ENCODE results near the gene MYO5A.
A peak's percentile ranks its signal among the peaks of the same experiment; 100 is the strongest.
"Not testable (repeated sequence)": the region's sequence is repeated elsewhere in the genome, so short reads cannot be mapped to it uniquely, and the experiment has no call there.

The MYO5A gene

DNA sequence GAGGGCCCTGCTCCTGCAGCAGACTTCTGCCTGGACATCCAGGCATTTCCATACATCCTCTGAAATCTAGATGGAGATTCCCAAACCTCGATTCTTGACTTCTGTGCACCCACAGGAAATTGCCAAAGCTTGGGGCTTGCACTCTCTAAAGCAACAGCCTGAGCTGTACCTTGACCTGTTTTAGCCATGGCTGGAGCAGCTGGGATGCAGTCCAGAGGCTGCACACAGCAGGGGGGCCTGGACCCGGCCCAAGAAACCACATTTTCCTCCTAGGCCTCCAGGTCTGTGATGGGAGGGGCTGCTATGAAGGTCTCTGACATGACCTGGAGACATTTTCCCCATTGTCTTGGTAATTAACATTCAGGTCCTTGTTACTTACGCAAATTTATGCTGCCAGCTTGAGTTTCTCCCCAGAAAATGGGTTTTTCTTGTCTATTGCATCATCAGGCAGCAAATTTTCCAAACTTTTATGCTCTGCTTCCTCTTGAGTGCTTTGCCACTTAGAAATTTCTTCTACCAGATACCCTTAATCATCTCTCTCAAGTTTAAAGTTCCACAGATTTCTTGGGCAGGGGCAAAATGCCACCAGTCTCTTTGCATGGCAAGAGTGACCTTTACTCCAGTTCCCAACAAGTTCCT lies 11.8 kb upstream of the MYO5A start:
- DNase-seq = no peak

DNA sequence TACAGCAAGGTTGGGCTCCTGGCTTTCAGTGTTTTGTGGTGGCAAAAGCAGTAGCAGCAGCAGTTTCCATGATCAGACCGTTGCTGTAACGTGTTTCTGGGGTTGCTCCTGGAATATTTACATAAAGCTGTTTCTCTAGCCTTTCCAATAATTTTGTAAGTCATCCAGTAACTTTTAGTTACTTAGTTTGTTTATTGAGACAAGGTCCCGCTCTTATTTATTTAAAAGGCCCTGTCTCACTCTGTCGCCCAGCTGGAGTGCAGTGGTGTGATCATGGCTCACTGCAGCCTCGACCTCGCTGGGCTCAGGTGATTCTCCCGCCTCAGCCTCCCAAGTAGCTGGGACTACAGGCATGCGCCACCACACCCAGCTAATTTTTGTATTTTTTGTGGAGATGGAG lies 8.8 kb upstream of the MYO5A start:
- no peak for DNase-seq

DNA sequence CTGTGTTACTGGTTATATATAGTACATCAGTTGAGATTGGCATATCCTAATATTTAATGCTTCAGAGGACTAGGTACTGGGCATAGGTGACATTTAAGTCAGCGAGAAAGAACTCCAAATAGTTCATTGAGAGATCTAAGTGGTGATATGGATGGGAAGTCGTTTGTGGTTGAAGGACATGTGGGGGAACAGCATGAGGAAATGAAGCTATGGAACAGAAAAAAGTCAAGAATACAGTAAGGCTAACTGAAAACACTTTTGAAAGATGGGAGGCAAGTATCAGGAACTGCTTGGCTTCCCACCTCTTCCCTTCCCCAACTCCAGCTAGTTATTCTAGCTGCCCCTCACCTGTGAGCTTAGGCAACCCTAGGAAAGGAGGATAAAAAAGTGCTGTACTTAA lies 3.7 kb upstream of the MYO5A start:
- no peak for DNase-seq

DNA sequence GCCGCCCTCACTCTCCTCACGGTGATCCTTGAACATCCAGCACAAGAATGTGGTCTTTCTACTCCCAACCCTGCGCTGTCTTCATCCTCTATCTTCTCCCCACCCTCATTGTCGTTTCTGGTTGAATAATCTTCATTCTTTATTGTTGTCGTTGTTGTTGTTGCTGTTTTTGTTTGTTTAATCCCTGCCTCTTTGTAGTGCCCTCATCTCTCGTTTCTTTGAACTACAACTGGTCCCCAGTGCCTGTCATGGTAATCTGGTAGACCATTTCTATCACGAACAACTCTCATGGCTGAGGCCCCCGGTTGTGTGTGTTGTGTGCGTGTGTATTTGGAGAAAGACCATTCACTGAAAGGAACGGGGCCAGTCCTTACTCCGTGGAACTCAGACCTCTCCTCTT lies 1.3 kb upstream of the MYO5A start:
- no peak for DNase-seq

DNA sequence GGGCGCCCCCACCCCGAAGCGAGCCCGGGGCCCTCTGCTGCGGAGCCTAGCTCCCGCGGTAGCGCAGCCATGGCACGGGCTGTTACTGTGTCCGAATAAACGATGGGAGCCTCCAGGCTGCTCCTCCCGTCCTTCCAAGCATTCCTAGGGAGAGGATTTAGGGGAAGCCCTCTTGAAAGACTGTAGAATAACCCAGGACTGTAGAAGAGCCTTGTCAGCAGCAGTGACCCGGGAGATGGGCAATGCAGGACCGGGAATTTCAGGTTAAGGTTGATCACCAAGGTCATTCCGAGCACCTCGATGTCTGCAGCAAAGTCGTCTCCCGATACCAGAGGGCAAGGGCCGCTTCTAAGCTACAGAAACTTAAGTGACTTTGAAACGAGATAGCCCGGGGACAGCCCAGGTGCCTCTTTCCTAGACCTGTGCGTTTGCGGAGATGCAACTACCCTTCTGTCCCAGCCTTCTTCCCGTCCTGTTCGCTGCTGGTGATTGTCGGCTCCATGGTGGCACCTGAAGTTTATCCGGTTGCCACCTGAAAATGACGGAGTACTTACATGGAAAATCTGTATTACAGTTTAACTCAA lies 753 bp upstream of the MYO5A start:
- DNase-seq = peak; percentile 13

DNA sequence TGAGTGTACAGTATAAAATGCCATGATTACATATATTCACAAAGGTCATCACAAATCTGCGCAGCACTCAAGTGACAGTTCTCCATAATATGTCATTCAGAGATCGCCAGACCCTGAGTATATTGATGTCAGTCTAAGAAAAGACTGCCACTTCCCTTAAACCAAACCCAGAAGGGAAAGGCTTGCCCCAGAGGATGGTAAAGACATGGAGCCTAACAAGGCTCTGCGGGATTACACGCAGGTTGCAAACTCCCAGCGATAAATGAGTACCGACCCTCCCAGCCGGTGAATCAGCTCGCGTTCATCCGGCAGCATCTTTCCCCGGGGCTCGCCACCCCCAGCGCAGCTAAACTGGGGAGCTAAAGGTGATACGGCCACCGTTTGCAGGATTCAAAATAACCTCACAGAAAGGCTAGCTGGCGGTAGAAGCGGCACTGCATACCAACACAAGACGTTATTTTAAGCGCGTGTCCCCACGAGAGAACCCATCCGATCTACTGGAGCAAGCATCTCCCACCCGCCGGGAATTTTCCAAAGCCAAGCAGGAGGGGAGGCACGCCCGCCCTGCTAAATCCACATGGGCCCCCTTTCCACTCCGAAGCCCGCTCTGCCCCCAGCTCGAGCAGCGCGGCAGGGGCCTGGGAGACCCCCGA lies 643 bp downstream of the MYO5A start:
- no peak for DNase-seq

DNA sequence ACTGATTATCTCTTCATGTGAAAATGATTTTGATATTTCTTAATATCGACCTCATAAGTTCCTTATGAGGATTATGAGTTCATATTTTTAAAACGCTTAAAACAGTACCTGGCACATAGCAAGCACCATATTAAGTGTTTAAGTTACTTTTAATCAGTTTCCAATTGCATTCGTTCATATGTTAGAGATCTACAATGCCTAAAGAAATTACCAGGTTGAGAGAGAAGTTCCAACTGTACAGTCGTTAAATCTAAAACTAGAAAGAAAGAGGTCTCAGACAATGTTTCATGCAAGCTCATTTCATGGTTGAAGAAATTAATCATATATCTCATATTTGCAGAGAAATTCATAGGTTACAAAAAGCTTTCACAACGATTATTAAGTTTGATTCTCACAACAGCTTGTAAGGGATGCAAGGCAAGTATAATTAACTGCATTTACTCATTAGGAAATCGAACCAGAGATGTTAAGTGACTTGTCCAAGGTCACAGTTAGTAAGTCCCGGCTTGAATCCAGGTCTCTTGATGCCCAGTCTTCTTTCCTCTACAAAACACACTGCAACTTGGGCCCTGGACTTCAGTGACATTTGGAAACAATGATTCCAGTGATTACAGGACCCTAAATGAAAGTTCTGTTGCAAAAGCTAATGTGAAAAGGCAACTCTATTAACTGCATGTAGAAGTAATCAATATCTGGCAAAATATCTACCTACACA lies 1.3 kb downstream of the MYO5A start:
- no peak for DNase-seq

DNA sequence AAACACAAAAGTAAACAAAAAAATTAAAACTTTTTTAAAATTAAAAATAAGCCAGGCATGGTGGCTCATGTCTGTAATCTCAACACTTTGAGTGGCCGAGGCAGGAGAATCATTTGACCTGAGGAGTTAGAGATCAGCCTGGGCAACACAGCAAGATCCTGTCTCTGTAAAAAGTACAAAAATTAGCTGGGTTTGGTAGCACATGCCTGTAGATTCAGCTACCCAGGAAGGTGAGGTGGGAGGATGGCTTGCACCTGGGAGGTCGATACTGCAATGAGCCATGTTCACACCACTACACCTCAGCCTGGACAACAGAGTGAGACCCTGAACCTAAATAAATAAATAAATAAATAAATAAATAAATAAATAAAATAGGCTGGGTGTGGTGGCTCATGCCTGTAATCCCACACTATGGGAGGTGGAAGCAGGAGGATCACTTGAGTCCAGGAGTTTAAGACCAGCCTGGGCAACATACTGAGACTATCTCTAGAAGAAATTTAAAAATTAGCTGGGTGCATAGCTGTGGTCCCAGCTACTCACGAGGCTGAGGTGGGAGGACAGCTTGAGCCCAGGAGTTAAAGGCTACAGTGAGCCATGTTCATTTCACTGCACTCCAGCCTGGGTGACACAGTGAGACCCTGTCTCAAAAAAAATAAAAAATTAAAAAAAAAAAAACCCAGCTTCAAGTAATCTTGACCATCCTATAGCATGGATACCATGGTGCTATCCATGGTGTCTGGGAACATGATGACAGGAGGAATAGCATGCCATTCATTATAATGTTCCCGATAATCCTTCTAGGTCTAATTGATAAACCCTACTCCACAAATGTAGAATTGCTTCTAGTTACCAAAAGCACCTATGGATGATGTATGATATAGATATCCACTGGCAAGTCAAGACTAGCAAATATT lies 4.2 kb downstream of the MYO5A start:
- no peak for DNase-seq

DNA sequence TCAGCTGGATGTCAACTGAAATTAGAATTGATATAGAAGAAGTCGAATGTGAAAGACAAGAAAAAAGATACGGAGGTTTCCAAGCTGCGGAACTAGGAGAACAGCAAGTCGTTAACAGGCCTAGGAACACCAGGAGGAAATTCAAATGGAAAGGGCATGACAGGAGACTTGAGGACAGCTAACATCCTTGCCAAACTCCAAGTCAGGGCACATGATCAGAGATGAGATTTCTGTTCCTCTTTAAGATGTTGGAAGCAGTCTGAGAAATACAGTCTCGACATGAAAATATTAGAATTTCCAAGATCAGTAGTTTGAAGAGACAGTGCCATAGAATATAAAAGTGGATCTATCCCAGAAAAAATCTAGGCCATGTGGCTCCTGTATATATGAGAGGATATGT lies 5.0 kb downstream of the MYO5A start:
- no peak for DNase-seq

DNA sequence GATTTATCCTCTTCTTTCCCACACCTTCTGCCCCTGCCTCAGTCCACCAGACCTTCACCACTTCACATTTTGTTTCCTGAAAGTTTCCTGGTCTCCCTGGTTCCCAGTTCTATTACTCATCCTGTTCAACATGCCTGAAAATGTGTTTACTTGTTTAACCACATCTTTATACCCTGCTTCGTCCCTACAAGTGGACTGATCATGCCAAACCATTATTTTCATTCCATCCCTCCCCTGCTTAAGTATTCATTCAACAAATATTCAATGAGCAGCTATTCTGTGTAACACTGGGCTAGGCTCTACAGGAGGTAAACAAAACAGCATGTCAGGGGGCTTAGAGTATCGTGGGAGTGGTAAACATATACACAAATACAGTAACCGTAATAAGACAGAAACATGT lies 5.5 kb downstream of the MYO5A start:
- DNase-seq = no peak

DNA sequence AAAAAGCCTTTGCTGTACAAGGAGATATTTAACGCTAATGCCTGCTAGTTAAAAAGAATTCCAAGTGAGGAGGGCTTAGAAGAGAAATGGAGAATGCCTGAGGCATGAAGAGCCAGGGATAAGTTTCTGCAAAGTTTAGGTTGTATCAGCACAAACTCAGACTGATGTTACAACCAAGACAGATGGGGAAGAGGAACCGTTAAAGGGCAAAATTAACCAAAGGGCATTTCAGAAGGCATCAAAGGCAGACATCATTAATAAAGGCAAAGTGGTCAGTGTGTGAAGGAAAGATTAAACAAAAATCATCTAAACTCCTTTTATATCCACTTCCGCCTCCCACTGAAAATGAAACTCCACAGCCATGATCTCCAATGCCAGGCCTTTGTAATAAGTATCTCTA lies 7.0 kb downstream of the MYO5A start:
- DNase-seq = no peak

DNA sequence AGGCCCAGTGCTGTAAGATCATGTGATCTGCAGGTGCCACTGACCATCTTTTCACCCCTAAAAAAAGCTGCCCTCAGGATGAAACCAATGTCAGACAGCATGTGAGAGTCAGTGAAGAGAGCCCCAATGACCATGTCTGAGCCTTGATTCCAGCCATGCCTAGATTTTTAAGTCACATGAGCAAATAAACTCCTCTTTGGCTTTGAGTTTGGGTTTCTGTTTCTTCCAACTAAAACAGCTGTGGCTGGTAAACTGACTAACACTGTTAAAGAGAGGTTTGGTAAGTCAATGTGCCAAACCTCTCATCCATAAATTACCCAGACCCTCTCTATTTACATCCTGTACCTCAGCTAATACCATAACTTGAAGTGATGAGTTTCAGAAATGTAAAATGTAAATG lies 8.3 kb downstream of the MYO5A start:
- no peak for DNase-seq

DNA sequence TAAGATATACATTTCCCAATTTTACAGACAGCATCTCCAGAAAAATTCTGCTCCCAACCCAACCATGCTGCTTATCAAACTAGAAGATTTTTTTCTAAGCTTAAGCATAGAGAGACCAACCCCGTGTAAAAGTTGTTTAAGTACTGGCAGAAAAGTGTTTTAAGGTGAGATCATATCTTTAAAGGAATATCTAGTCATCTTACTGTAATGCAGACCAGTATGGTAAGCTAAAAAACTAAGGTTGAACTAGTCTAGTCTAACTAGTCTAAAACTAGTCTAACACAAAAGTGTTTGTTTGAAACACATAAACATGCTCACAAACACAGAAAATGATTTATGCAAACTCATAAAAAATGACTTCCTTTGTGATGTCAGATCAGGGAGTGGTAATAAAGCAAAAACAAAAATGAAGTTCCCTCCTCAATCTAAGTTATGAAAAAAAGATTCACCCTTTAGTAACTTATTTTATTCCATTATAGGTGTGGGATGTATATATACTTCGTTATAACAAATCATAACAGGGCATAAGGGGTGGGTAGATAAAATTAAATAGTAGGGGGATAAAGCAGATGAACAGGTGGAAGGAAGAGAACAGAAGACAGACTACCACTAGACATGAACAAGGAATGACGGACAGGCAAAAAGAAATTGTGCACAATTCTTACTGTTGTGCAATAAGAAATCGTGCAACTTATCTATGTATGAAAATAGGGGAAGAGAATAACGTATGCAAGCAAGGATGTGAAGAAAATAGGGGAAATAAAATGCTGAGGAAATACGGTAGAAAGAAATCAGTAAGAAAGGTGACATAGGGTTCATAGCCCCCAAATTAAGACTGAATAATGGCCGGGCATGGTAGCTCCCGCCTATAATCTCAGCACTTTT lies 10.0 kb downstream of the MYO5A start:
- DNase-seq = no peak

DNA sequence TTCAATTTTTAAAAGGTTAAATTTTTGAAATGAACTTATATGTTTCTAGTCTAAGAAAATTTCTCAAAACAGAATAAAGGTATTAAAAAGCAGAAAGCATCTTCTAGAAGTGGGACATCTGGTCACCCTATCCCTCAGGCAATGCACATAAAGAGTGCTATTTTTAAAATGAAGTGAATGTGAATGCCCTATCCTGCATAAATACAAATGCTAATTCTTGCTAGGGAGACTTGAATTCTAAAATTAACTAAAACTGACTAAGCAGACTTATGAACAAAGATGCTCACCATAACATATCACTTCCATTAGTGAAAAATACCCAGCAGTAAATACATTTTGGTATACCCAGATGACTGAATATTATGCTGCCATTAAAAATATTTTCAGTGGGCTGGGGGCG lies 11.7 kb downstream of the MYO5A start:
- DNase-seq = no peak

DNA sequence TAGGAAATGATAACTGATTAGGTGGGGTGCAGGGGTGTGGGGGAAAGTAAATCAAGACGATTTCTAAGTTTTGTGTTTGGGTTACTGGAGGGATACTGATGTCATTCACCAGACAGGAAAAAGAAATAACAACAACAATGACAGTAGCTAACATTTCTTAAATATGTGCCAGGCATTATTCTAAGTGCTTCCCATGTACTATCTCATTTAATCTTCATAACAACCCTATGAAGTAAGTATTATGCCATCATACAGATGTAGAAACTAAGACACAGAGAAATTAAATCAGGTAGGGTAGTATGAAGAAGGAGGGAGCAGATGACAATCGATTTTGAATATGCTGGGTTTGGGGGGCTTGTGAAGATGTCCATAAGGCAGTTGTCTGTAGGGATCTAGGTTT lies 13.3 kb downstream of the MYO5A start:
- DNase-seq = no peak

DNA sequence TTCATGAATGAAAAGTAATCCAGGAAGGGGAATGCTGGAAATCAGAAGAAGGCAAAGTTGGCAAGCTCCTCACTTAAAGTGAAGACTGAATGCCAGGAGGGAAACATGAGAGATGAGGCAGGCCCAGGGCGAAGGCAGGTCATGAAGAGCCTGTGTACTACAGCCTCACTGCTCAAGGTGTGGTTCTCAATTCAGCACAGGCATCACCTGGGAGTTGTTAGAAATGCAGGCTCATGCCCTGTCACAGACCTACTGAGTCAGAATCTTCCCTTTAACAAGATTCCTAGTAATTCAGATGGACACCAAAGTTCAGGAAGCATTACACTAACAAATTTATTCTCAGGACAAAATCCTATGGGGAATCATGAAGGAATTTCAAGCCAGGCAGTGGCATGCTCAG lies 14.2 kb downstream of the MYO5A start:
- DNase-seq = no peak

DNA sequence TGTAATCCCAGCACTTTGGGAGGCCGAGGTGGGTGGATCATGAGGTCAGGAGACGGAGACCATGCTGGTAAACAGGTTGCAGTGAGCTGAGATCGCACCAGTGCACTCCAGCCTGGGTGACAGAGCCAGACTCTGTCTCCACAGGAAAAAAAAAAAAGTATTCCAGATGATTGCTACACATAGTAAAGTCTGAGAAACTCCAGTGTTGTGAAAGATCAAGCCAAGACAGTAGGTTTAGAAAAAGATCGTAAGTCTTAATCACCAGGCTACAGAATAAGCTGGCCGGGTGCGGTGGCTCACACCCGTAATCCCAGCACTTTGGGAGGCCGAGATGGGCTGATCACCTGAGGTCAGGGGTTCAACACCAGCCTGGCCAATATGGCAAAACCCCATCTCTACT lies 15.8 kb downstream of the MYO5A start:
- not testable (repeated sequence) for DNase-seq

DNA sequence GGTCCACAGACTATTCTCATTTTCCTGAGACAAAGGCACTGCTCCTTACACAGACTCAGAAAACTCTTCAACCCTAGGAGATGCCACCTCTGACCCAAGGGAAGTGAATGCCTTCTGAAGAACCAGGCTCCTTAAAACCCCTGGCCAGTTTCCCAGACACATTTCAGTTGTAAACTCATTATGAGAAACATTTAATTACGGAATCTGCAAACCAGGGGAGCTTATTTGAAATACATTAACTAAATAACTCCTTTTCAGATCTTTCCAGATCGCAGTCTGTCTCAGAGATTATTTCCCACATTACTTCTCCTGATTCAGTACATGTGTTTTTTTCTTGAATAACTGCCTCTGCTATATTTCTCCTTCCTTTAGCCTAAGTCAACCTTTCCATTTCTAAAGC lies 17.6 kb downstream of the MYO5A start:
- DNase-seq = no peak

DNA sequence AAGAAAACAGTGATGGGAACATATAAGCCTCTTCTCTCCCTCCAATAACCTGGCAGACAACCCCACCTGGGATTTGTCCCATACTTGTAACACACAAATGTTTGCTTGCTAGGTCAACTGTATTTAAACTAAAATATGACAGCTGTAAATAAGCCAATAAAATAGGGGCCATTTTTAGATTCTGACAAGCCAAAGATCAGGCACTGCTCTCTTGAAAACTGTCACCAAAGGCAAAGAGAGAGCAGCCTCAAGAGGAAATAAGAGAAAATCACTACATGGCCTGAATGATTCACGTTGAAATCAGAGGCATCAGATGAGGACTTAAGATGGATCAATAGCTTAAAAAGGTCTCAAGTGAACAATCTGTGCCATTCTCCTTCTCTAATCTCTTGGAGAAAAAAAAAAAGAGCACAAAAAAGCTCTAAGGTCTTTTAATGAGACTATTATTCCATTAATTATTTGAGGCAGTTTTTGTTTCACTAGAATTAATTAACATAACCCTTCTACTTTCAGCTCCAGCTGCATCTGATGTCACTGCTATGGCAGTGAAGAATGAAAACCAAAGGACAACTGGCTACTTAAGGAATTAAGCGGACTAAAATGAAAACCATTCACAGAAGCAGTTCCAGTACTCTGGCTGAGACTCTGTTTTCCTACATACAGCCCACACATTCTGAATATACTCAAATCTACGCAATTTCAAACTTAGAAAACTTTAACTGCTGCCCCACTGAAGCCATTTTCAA lies 19.0 kb downstream of the MYO5A start:
- DNase-seq = no peak

DNA sequence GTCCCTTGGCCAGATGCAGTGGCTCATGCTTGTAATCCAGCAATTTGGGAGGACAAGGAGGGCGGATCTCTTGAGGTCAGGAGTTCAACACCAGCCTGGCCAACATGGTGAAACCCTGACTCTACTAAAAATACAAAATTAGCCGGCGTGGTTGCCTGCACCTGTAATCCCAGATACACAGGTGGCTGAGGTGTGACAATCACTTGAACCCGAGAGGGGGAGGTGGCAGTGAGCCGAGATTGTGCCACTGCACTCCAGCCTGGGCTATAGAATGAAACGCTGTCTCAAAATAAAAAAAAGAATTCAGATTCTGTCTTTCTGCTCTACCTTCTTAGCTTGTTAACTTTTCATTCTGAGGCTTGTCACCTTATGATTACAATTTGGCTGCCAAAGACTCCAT lies 22.1 kb downstream of the MYO5A start:
- no peak for DNase-seq

DNA sequence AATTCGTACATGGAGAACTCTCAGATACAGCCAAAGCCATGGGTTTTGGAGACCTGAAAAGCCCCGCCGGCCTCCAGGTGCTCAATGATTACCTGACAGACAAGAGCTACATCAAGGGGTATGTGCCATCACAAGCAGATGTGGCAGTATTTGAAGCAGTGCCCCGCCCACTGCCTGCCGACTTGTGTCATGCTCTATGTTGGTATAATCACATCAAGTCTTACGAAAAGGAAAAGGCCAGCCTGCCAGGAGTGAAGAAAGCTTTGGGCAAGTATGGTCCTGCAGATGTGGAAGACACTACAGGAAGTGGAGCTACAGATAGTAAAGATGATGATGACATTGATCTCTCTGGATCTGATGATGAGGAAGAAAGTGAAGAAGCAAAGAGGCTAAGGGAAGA lies 23.5 kb downstream of the MYO5A start:
- no peak for DNase-seq
